Cardiac fibroblast (primary cell): ENCODE data around the gene CELSR1.
"Not testable (repeated sequence)": the region's sequence is repeated elsewhere in the genome, so short reads cannot be mapped to it uniquely, and the experiment has no call there.

Experiments
- DNase-seq, 2 donors: peaks; one replicate each; pipeline versions ENCODE4 v3.0.0 to v3.0.0-alpha.2; 2010; ENCODE audit warnings: low read depth in 2 of 2
- H3K4me3 ChIP-seq, 2 donors: replicated peaks in 1 of 2; 1 replicate in 1 of 2; 2 replicates in 1 of 2; pipeline ENCODE4 v1.5.1; 2011; ENCODE audit warnings: low read depth in 2 of 2, low read length in 2 of 2, mild to moderate bottlenecking in 2 of 2, moderate library complexity in 1 of 2
- CTCF ChIP-seq: IDR thresholded peaks from one replicate; pipeline ENCODE4 v1.5.1; 2011; ENCODE audit warnings: low read depth, mild to moderate bottlenecking, low read length, inconsistent platforms

The CELSR1 gene

GRCh38 chr22:46402505-46402904 lies 134.9 kb downstream of the CELSR1 start:
- DNase-seq, result no peak
- no peak overlapping the region for H3K4me3 ChIP-seq
- TF ChIP-seq CTCF, result no peak

GRCh38 chr22:46401370-46401769 lies 136.1 kb downstream of the CELSR1 start:
- no peak for DNase-seq
- no peak for TF ChIP-seq CTCF
- no peak overlapping the region for H3K4me3 ChIP-seq

- TF ChIP-seq CTCF, result no peak
- DNase-seq, result no peak
Measured at GRCh38 chr22:46399251-46400024, 138.0 kb downstream of the CELSR1 start.

GRCh38 chr22:46397951-46398350 lies 139.5 kb downstream of the CELSR1 start:
- no peak for TF ChIP-seq CTCF
- no peak for DNase-seq
- H3K4me3 ChIP-seq, result no peak overlapping the region

More at GRCh38 chr22:46399251-46400024, 138.0 kb downstream of the CELSR1 start:
- H3K4me3 ChIP-seq, result no peak overlapping the region

- TF ChIP-seq CTCF, result no peak
- H3K4me3 ChIP-seq, result no peak overlapping the region
Measured at GRCh38 chr22:46397514-46397913, 139.9 kb downstream of the CELSR1 start.

GRCh38 chr22:46397049-46397448 lies 140.4 kb downstream of the CELSR1 start:
- DNase-seq, H3K4me3 ChIP-seq: not testable (repeated sequence)

More at GRCh38 chr22:46397514-46397913, 139.9 kb downstream of the CELSR1 start:
- no peak for DNase-seq

GRCh38 chr22:46395145-46395544 lies 142.3 kb downstream of the CELSR1 start:
- H3K4me3 ChIP-seq, result no peak overlapping the region
- no peak for TF ChIP-seq CTCF
- DNase-seq, result no peak
